H9 (cell line): ENCODE measurements around the gene ISG20. TPM values are rescaled to one million over a fixed set of nuclear protein-coding genes. Genes with fewer than 3 reads are reported as not detected.

ENCODE experiments used
- DNase-seq: peaks from one replicate; pipeline ENCODE4 v3.0.0-alpha.2; 2017
- H2AFZ ChIP-seq: one replicate; pipeline ENCODE4 v1.6.1; 2013; ENCODE audit warnings: mild to moderate bottlenecking, low read length, control low read depth, moderate library complexity
- H2AK5ac ChIP-seq: 2 replicates; pipeline ENCODE4 v1.6.1; 2013; ENCODE audit warnings: low read length, control low read depth, mixed read lengths; ENCODE audit not compliant: insufficient read length
- H2BK120ac ChIP-seq: one replicate; pipeline ENCODE4 v1.6.1; 2013; ENCODE audit warnings: low read depth, mild to moderate bottlenecking, low read length, control low read depth, inconsistent platforms; ENCODE audit not compliant: poor library complexity, severe bottlenecking
- H2BK12ac ChIP-seq: 2 replicates; pipeline ENCODE4 v1.6.1; 2013; ENCODE audit warnings: low read length, control low read depth, mixed read lengths, low read depth; ENCODE audit not compliant: insufficient read length
- H2BK15ac ChIP-seq: 2 replicates; pipeline ENCODE4 v1.6.1; 2013; ENCODE audit warnings: low read depth, low read length, control low read depth
- H2BK20ac ChIP-seq: one replicate; pipeline ENCODE4 v1.6.1; 2013; ENCODE audit warnings: low read depth, mild to moderate bottlenecking, low read length, control low read depth, inconsistent platforms; ENCODE audit not compliant: poor library complexity, severe bottlenecking
- H2BK5ac ChIP-seq: 2 replicates; pipeline ENCODE4 v1.6.1; 2013; ENCODE audit warnings: low read length, control low read depth, mixed read lengths; ENCODE audit not compliant: insufficient read length
- H3K14ac ChIP-seq: 2 replicates; pipeline ENCODE4 v1.6.1; 2013; ENCODE audit warnings: low read length, control low read depth; ENCODE audit not compliant: insufficient read depth
- H3K18ac ChIP-seq: 2 replicates; pipeline ENCODE4 v1.6.1; 2013; ENCODE audit warnings: low read depth, mild to moderate bottlenecking, mixed read lengths, low read length, control low read depth; ENCODE audit not compliant: insufficient read length
- H3K23ac ChIP-seq: 2 replicates; pipeline ENCODE4 v1.6.1; 2013; ENCODE audit warnings: low read length, control low read depth, mixed read lengths, low read depth; ENCODE audit not compliant: insufficient read length
- H3K23me2 ChIP-seq: 2 replicates; pipeline ENCODE4 v1.6.1; 2013; ENCODE audit warnings: low read depth, mild to moderate bottlenecking, mixed read lengths, low read length, control low read depth; ENCODE audit not compliant: insufficient read length, poor library complexity, severe bottlenecking
- H3K27ac ChIP-seq: 2 replicates; pipeline ENCODE4 v1.5.1; 2013; ENCODE audit warnings: low read length, control low read depth, mixed read lengths, low read depth; ENCODE audit not compliant: insufficient read length
- H3K27me3 ChIP-seq: 2 replicates; pipeline ENCODE4 v1.6.1; 2013; ENCODE audit warnings: low read length, control low read depth, inconsistent platforms; ENCODE audit not compliant: insufficient read depth
- H3K4ac ChIP-seq: 2 replicates; pipeline ENCODE4 v1.6.1; 2013; ENCODE audit warnings: low read depth, mild to moderate bottlenecking, control low read depth, inconsistent platforms, low read length, moderate library complexity
- H3K4me1 ChIP-seq: 2 replicates; pipeline ENCODE4 v1.6.1; 2013; ENCODE audit warnings: low read length, control low read depth, inconsistent platforms; ENCODE audit not compliant: insufficient read depth
- H3K4me2 ChIP-seq: 2 replicates; pipeline ENCODE4 v1.6.1; 2013; ENCODE audit warnings: low read length, control low read depth, mixed read lengths; ENCODE audit not compliant: insufficient read length, insufficient read depth
- H3K56ac ChIP-seq: 2 replicates; pipeline ENCODE4 v1.6.1; 2013; ENCODE audit warnings: low read depth, mild to moderate bottlenecking, mixed read lengths, low read length, control low read depth; ENCODE audit not compliant: insufficient read length
- H3K79me1 ChIP-seq: 2 replicates; pipeline ENCODE4 v1.6.1; 2013; ENCODE audit warnings: low read depth, mild to moderate bottlenecking, moderate library complexity, low read length, control low read depth, inconsistent platforms; ENCODE audit not compliant: insufficient read depth, poor library complexity, severe bottlenecking
- H3K79me2 ChIP-seq: 2 replicates; pipeline ENCODE4 v1.6.1; 2013; ENCODE audit warnings: low read length, control low read depth, inconsistent platforms; ENCODE audit not compliant: insufficient read depth
- H3K9ac ChIP-seq: 2 replicates; pipeline ENCODE4 v1.6.1; 2013; ENCODE audit warnings: low read length, control low read depth, mixed read lengths; ENCODE audit not compliant: insufficient read length; ENCODE audit errors: extremely low read depth
- H3K9me3 ChIP-seq: one replicate; pipeline ENCODE4 v1.6.1; 2013; ENCODE audit warnings: low read depth, low read length, inconsistent platforms; ENCODE audit not compliant: control insufficient read depth
- H3T11ph ChIP-seq: one replicate; pipeline ENCODE4 v1.6.1; 2013; ENCODE audit warnings: mild to moderate bottlenecking, low read length, control low read depth, inconsistent platforms
- H4K20me1 ChIP-seq: one replicate; pipeline ENCODE4 v1.6.1; 2013; ENCODE audit not compliant: control insufficient read depth, insufficient read length, insufficient read depth
- H4K5ac ChIP-seq: 2 replicates; pipeline ENCODE4 v1.6.1; 2013; ENCODE audit warnings: low read depth, mild to moderate bottlenecking, mixed read lengths, low read length, control low read depth; ENCODE audit not compliant: insufficient read length
- H4K8ac ChIP-seq: replicated peaks from 2 replicates; pipeline ENCODE4 v1.6.1; 2013; ENCODE audit warnings: low read length, control low read depth, mixed read lengths, low read depth; ENCODE audit not compliant: insufficient read length
- H4K91ac ChIP-seq: 2 replicates; pipeline ENCODE4 v1.6.1; 2013; ENCODE audit warnings: low read depth, mild to moderate bottlenecking, moderate library complexity, mixed read lengths, low read length, control low read depth; ENCODE audit not compliant: insufficient read length
- H3K27ac Mint-ChIP-seq, 3 experiments: 2 replicates in 2 of 3; 3 replicates in 1 of 3; pipeline ENCODE4 v1.8.0; 2020 to 2021; ENCODE audit warnings: mixed read lengths in 3 of 3, mild to moderate bottlenecking in 1 of 3, moderate library complexity in 1 of 3
- H3K27me3 Mint-ChIP-seq: 2 replicates; pipeline ENCODE4 v1.8.0; 2021; ENCODE audit warnings: low read depth, mild to moderate bottlenecking, moderate library complexity, mixed read lengths
- H3K36me3 Mint-ChIP-seq, 3 experiments: 2 replicates in 2 of 3; 3 replicates in 1 of 3; pipeline ENCODE4 v1.8.0; 2020 to 2021; ENCODE audit warnings: low read depth in 3 of 3, mixed read lengths in 3 of 3; ENCODE audit not compliant: insufficient read depth in 1 of 3
- H3K4me1 Mint-ChIP-seq, 2 experiments: 2 replicates each; pipeline ENCODE4 v1.8.0; 2020; ENCODE audit warnings: mixed read lengths in 2 of 2
- H3K4me3 Mint-ChIP-seq, 2 experiments: 2 replicates in 1 of 2; 3 replicates in 1 of 2; pipeline ENCODE4 v1.8.0; 2020 to 2021; ENCODE audit warnings: mild to moderate bottlenecking in 2 of 2, mixed read lengths in 2 of 2, moderate library complexity in 1 of 2
- H3K9me3 Mint-ChIP-seq, 2 experiments: 2 replicates in 1 of 2; 3 replicates in 1 of 2; pipeline ENCODE4 v1.8.0; 2020; ENCODE audit warnings: mild to moderate bottlenecking in 2 of 2, mixed read lengths in 2 of 2, moderate library complexity in 1 of 2
- CTCF ChIP-seq: fragments of 200-600 bp; sonication (generic); conservative IDR thresholded peaks from 3 replicates; pipeline ENCODE4 v1.8.0; 2021; ENCODE audit warnings: antibody characterized with exemption, mild to moderate bottlenecking
- WGBS: extraction: QIAGEN DNeasy Blood & Tissue Kit; methylation state at CpG from one replicate; pipeline ENCODE4 v1.1.7; 2013; ENCODE audit warnings: missing lambda C conversion rate, low lambda C conversion rate, mixed read lengths; ENCODE audit not compliant: insufficient read length; ENCODE audit errors: extremely low coverage; 5-methylcytosine and 5-hydroxymethylcytosine counted together
- total RNA-seq: library from RNA; stranded (reverse); gene quantifications from 2 replicates; pipeline ENCODE4 v1.2.1, GENCODE V29; 2021

The ISG20 gene
- total RNA-seq, 1 experiment from 2014 or later, result 7.4 TPM

DNA sequence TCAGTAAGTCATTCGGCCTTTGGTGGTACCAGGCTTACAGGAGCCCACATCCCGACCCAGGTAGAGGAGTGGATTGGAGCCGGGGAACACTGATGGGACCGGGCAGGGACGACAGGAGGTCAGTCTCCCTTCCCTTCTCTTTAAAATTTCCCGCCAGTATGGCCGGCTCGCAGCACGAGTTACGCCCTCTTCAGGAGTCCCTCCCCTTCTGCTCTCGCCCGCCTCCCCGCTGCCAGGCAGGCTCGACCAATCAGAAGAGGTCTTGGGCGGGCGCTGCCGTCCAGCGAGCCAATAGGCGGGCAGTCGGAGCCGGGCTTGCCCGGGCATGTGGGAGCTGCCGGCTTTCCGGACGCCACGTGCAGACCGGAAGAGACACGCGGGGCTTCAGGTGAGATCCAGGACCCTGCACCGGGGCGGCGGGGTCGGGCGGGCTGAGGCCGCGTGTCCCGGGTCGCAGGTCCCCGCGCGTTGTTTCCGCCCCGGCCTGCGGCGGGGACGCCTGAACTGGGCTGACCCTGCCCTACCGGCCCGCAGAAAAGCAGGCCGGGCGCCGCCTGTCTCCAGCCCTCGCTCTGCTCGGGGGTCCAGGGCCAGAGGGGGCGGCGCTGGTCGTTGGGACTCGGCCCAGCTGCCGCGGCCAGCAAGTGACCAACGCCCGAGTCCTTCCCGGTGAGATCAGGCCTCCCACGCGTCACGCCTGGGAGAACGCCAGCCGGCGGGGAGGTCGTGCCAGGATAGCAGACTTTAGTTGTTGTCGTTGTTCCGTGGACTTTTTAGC is 17.6 kb upstream of the ISG20 start, which contains the start of gene AEN:
AEN (plus strand) TSS at position 346 of the 778 bp plus-strand sequence. CDS start 4,870 bp downstream, outside the sequence.
- Histone ChIP-seq H2BK120ac (no peak within 1 kb of the TSS), H4K20me1 (peaks cover 5% of the 10 kb centered on the region), H3K27ac (peak within 1 kb of the TSS; percentile 16), H3K23me2 (peaks cover 13% of the 10 kb centered on the region), H3K79me2 (peaks cover 45% of the 10 kb centered on the region), H3K56ac (no peak within 1 kb of the TSS), H4K91ac (peak within 1 kb of the TSS; percentile 65), H4K5ac (no peak within 1 kb of the TSS), H3K4me1 (peaks cover 13% of the 10 kb centered on the region; the same call in 1 of the 2 replicates), H3K27me3 (no peaks in the 10 kb centered on the region), H3K9ac (peak within 1 kb of the TSS; percentile 84), H2BK12ac (no peak within 1 kb of the TSS), H2BK20ac (no peak within 1 kb of the TSS), H3K4ac (peak within 1 kb of the TSS; percentile 21; the same call in 1 of the 2 replicates), H2AK5ac (no peak within 1 kb of the TSS), H3K4me2 (peak within 1 kb of the TSS; percentile 99), H2BK15ac (0 out of 2 replicates have a peak within 1 kb of the TSS, but pooled peaks have one; percentile 13), H3K79me1 (no peaks in the 10 kb centered on the region), H2BK5ac (peak within 1 kb of the TSS; percentile 29), H3T11ph (no peak within 1 kb of the TSS), H4K8ac (no peak within 1 kb of the TSS), H3K14ac (peak within 1 kb of the TSS; percentile 95), H2AFZ (no peak within 1 kb of the TSS), H3K9me3 (no peaks in the 10 kb centered on the region), H3K18ac (peak within 1 kb of the TSS; percentile 87), H3K23ac (no peak within 1 kb of the TSS)
- H3K4me1 Mint-ChIP-seq, result peaks cover 47 to 60% of the 10 kb centered on the region in 2 experiments
- H3K27me3 Mint-ChIP-seq, result peaks cover 2% of the 10 kb centered on the region
- H3K27ac Mint-ChIP-seq, result peak within 1 kb of the TSS; percentile 92 to 96 (median 95)
- TF ChIP-seq CTCF, result no peak
- peak; percentile 98 for DNase-seq
- peak within 1 kb of the TSS; percentile 93 to 95 for H3K4me3 Mint-ChIP-seq
- WGBS, result no CpG with 5 or more reads among the region's 71 CpGs
- no peaks in the 10 kb centered on the region for H3K9me3 Mint-ChIP-seq
- H3K36me3 Mint-ChIP-seq, result peaks cover 2 to 39% (median 36%) of the 10 kb centered on the region in 3 experiments; a peak in 6 of 7 replicates
